ENCODE data around the gene LAMC3. TPM values are rescaled to one million over a fixed set of nuclear protein-coding genes. Genes with fewer than 3 reads are reported as not detected.

LAMC3 gene
- total and polyA plus RNA-seq, 2 donors, result 0.61 to 2.6 TPM

DNA sequence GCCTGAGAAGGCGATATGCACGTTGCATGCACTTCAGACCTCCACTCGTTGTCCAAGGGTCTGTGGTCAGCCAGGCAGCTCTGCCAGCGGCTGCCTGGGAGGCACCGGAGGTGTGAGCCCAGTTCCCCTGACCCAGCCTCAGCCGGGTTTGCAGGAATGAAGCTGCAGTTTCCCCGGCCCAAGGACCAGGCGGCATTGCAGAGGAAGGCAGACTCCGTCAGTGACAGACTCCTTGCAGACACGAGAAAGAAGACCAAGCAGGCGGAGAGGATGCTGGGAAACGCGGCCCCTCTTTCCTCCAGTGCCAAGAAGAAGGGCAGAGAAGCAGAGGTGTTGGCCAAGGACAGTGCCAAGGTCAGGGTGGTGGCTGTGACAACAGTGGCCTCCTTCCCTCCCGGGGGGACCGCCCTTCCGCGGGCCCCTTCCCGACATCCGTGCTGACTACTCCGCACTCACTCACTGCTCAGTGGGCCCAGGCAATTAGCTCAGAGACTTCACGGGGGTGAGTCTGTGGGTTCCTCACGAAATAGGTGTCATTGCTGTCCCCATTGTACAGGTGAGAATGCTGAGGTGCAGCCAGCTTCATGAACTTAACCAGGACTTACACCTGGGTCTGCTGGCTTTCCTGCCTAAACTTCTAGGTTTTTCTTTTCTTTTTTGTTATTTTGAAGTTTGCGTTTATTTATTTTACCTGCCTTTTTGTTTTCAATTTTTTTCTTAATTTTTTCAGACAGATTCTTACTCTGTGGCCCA lies 76.6 kb downstream of the LAMC3 start:
- no peak overlapping the region for H3K27ac ChIP-seq (ENCODE audit: low read depth in 1 of 2, low read length in 1 of 2)
- no peaks in the 10 kb centered on the region for H3K9me3 ChIP-seq (ENCODE audit: control insufficient read depth in 2 of 2, insufficient read depth in 1 of 2, low read length in 1 of 2)
- H3K4me3 ChIP-seq (ENCODE audit: low read length in 2 of 2), result no peak overlapping the region
- H3K36me3 ChIP-seq (ENCODE audit: control insufficient read depth in 2 of 2, insufficient read depth in 2 of 2, low read length in 1 of 2), result no peaks in the 10 kb centered on the region
- no peak for DNase-seq (ENCODE audit: low read depth in 6 of 9, low spot score in 9 of 9)
- H3K4me1 ChIP-seq (ENCODE audit: control insufficient read depth in 2 of 2, insufficient read depth in 2 of 2, low read length in 2 of 2), result no peaks in the 10 kb centered on the region
- peaks cover 0 to 13% of the 10 kb centered on the region in 2 donors for H3K27me3 ChIP-seq (ENCODE audit: control insufficient read depth in 2 of 2, insufficient read depth in 1 of 2, low read length in 1 of 2)
- 87% methylated on average over 23 of the region's 23 CpGs for WGBS

DNA sequence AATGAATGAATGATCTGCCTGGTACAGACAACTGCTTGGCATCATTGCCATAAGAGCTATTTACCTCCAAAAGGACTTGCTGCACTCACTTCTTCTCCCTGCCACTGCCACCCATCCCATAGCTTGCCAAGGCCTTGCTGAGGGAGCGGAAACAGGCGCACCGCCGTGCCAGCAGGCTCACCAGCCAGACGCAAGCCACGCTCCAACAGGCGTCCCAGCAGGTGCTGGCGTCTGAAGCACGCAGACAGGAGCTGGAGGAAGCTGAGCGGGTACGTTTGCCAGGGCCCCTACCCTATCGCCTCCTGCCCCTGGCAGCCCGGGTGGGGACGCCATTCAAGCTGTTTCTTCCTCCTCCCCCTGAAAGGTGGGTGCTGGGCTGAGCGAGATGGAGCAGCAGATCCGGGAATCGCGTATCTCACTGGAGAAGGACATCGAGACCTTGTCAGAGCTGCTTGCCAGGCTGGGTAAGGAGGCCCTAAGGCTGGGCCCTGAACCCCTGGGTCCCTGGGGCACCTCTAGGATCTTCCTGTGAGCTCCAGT lies 78.5 kb downstream of the LAMC3 start:
- 92% methylated on average over 19 of the region's 19 CpGs for WGBS
- no peaks in the 10 kb centered on the region for H3K4me1 ChIP-seq (ENCODE audit: control insufficient read depth in 2 of 2, insufficient read depth in 2 of 2, low read length in 2 of 2)
- no peaks in the 10 kb centered on the region for H3K9me3 ChIP-seq (ENCODE audit: control insufficient read depth in 2 of 2, insufficient read depth in 1 of 2, low read length in 1 of 2)
- H3K36me3 ChIP-seq (ENCODE audit: control insufficient read depth in 2 of 2, insufficient read depth in 2 of 2, low read length in 1 of 2), result no peaks in the 10 kb centered on the region
- H3K27me3 ChIP-seq (ENCODE audit: control insufficient read depth in 2 of 2, insufficient read depth in 1 of 2, low read length in 1 of 2), result peaks cover 0 to 11% of the 10 kb centered on the region in 2 donors
- H3K27ac ChIP-seq (ENCODE audit: low read depth in 1 of 2, low read length in 1 of 2), result no peak overlapping the region
- H3K4me3 ChIP-seq (ENCODE audit: low read length in 2 of 2), result no peak overlapping the region
- no peak for DNase-seq (ENCODE audit: low read depth in 6 of 9, low spot score in 9 of 9)

DNA sequence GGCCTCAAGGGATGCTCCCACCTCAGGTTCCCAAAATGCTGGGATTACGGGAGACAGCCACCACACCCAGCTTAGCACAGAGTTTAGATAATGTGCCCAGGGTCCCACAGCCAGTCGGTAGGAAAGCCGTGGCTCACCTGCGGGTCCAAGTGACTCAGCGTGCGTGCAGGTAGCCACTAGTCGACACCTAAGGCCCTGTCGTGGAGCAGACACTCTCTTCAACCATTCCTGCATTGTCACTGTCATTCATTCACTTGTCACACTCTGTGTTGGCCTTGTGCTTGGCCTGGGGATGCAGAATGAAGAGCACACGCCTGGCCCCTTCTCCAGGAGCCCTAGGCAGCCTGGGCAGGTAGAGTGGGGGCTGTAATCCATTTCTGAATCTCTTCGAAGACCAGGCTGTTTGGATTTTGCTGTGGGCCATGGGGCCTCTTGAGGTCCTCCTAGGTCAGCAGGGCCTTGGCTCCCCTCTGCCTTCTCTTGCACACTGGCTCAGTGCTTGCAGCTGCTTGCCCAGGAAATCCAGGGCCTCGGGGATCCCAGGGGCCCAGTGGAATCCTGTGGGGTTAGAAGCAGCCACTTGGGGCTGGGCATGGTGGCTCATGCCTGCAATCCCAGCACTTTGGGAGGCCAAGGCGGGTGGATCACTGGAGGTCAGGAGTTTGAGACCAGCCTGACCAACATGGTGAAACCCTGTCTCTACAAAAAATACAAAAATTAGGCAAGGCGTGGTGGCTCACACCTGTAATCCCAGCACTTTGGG lies 81.2 kb downstream of the LAMC3 start:
- H3K27ac ChIP-seq (ENCODE audit: low read depth in 1 of 2, low read length in 1 of 2), result no peak overlapping the region
- no peak overlapping the region for H3K4me3 ChIP-seq (ENCODE audit: low read length in 2 of 2)
- DNase-seq (ENCODE audit: low read depth in 6 of 9, low spot score in 9 of 9), result no peak
- 89% methylated on average over 13 of the region's 13 CpGs for WGBS
- H3K4me1 ChIP-seq (ENCODE audit: control insufficient read depth in 2 of 2, insufficient read depth in 2 of 2, low read length in 2 of 2), result no peaks in the 10 kb centered on the region
- peaks cover 0 to 3% of the 10 kb centered on the region in 2 donors for H3K9me3 ChIP-seq (ENCODE audit: control insufficient read depth in 2 of 2, insufficient read depth in 1 of 2, low read length in 1 of 2)
- H3K27me3 ChIP-seq (ENCODE audit: control insufficient read depth in 2 of 2, insufficient read depth in 1 of 2, low read length in 1 of 2), result peaks cover 5 to 32% of the 10 kb centered on the region in 2 donors
- no peaks in the 10 kb centered on the region for H3K36me3 ChIP-seq (ENCODE audit: control insufficient read depth in 2 of 2, insufficient read depth in 2 of 2, low read length in 1 of 2)

DNA sequence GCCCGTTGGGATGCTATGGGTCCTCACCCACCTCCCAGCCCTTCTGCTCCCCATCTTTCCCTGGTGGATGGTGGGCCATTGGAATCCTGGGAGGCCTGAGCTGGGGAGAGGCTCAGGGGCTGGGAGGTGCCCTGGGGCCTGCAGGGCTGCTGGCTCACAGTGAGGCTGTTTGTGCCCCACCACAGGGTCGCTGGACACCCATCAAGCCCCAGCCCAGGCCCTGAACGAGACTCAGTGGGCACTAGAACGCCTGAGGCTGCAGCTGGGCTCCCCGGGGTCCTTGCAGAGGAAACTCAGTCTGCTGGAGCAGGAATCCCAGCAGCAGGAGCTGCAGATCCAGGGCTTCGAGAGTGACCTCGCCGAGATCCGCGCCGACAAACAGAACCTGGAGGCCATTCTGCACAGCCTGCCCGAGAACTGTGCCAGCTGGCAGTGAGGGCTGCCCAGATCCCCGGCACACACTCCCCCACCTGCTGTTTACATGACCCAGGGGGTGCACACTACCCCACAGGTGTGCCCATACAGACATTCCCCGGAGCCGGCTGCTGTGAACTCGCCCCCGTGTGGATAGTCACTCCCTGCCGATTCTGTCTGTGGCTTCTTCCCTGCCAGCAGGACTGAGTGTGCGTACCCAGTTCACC lies 82.5 kb downstream of the LAMC3 start:
- H3K27me3 ChIP-seq (ENCODE audit: control insufficient read depth in 2 of 2, insufficient read depth in 1 of 2, low read length in 1 of 2), result peaks cover 10 to 40% of the 10 kb centered on the region in 2 donors
- peaks cover 0 to 3% of the 10 kb centered on the region in 2 donors for H3K9me3 ChIP-seq (ENCODE audit: control insufficient read depth in 2 of 2, insufficient read depth in 1 of 2, low read length in 1 of 2)
- H3K36me3 ChIP-seq (ENCODE audit: control insufficient read depth in 2 of 2, insufficient read depth in 2 of 2, low read length in 1 of 2), result no peaks in the 10 kb centered on the region
- WGBS, result 95% methylated on average over 19 of the region's 19 CpGs
- H3K4me3 ChIP-seq (ENCODE audit: low read length in 2 of 2), result no peak overlapping the region
- peaks cover 0 to 5% of the 10 kb centered on the region in 2 donors for H3K4me1 ChIP-seq (ENCODE audit: control insufficient read depth in 2 of 2, insufficient read depth in 2 of 2, low read length in 2 of 2)
- H3K27ac ChIP-seq (ENCODE audit: low read depth in 1 of 2, low read length in 1 of 2), result no peak overlapping the region
- DNase-seq (ENCODE audit: low read depth in 6 of 9, low spot score in 9 of 9), result no peak

DNA sequence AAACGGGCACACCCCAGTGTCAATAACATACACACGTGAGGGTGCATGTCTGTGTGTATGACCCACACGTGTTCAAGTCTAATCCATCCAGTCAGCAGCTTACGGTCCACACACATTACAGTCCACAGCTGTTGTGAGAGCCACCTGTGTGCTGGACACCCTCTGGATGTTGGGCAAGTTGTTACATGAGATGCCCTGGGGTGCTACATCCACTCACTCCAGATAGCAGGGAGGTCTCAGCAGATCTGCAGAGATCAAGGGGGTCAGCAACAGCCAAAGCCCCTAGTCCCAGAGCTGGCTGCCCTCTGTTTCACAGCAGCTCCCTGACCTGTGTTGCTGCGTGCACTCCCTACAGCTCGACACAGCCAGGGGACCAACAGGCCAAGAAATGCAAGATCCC lies 83.1 kb downstream of the LAMC3 start:
- Histone ChIP-seq H3K9me3 (ENCODE audit: control insufficient read depth in 2 of 2, insufficient read depth in 1 of 2, low read length in 1 of 2) (peaks cover 0 to 3% of the 10 kb centered on the region in 2 donors), H3K27ac (ENCODE audit: low read depth in 1 of 2, low read length in 1 of 2) (no peak overlapping the region), H3K4me1 (ENCODE audit: control insufficient read depth in 2 of 2, insufficient read depth in 2 of 2, low read length in 2 of 2) (peaks cover 0 to 5% of the 10 kb centered on the region in 2 donors), H3K36me3 (ENCODE audit: control insufficient read depth in 2 of 2, insufficient read depth in 2 of 2, low read length in 1 of 2) (no peaks in the 10 kb centered on the region), H3K27me3 (ENCODE audit: control insufficient read depth in 2 of 2, insufficient read depth in 1 of 2, low read length in 1 of 2) (peaks cover 10 to 45% of the 10 kb centered on the region in 2 donors), H3K4me3 (ENCODE audit: low read length in 2 of 2) (no peak overlapping the region)
- 97% methylated on average over 6 of the region's 6 CpGs for WGBS
- no peak for DNase-seq (ENCODE audit: low read depth in 6 of 9, low spot score in 9 of 9)

DNA sequence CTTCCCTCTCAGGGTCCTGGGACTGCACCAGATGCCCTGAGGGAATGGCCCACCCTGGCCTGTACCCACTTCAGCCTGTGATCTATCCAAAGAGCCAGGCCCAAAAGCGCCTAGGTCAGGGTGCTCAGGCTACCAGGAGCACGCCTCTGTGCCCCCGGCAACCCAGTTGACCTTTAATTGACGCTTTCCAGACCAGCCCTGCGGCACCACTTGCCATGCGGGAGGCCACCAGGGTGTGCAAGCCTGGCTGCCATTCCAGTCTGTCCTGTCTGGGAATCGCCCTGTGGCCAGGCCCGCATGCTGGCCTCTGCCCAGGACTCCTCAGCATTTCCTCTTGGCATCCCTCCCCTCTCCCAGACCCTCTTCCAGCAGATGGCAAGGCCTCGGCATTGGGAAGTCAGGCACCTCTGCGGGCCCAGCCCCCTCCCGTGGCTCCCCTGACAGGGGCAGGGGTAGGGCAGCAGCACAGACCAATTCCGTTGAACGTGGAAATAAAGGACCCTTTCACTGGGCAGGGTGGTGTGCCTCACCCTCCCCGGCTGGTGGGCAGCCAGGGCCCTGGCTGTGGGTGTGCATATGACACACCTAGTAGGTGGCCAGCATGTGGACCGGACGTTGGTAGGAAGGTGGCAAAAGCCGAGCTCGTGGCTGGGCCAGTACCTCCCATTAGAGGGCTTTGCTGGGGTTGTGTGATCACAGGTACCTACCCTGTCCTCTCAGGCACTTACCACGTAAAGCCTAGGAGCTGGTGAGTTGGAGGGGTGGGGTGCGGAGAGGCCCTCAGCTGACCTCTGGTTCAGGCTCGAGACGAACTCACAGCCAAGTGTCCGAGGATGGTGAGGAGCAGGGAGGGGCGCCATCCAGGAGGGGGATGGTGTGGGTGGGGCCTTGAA lies 83.8 kb downstream of the LAMC3 start:
- Histone ChIP-seq H3K27me3 (ENCODE audit: control insufficient read depth in 2 of 2, insufficient read depth in 1 of 2, low read length in 1 of 2) (peaks cover 10 to 49% of the 10 kb centered on the region in 2 donors), H3K4me3 (ENCODE audit: low read length in 2 of 2) (no peak overlapping the region), H3K36me3 (ENCODE audit: control insufficient read depth in 2 of 2, insufficient read depth in 2 of 2, low read length in 1 of 2) (no peaks in the 10 kb centered on the region), H3K4me1 (ENCODE audit: control insufficient read depth in 2 of 2, insufficient read depth in 2 of 2, low read length in 2 of 2) (peaks cover 0 to 5% of the 10 kb centered on the region in 2 donors), H3K9me3 (ENCODE audit: control insufficient read depth in 2 of 2, insufficient read depth in 1 of 2, low read length in 1 of 2) (peaks cover 0 to 3% of the 10 kb centered on the region in 2 donors), H3K27ac (ENCODE audit: low read depth in 1 of 2, low read length in 1 of 2) (no peak overlapping the region)
- no peak for DNase-seq (ENCODE audit: low read depth in 6 of 9, low spot score in 9 of 9)
- 95% methylated on average over 24 of the region's 24 CpGs for WGBS

DNA sequence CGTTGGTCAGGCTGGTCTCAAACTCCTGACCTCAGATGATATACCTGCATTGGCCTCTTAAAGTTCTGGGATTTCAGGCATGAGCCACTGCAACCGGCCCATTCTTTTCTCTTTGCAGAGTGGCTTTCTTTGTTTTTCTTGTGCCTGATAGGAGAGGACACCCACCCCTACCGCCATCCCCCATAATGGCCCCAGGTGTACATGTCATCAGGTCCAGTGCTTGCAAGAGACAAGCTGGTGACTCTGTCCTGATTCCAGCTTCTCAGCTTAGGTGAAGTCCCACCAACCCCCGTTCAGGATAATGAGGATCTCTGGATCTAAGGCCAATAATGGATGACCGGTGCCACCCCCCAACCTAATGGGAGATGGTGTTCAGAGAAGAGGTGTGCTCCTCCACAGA lies 85.0 kb downstream of the LAMC3 start:
- Histone ChIP-seq H3K4me1 (ENCODE audit: control insufficient read depth in 2 of 2, insufficient read depth in 2 of 2, low read length in 2 of 2) (peaks cover 0 to 5% of the 10 kb centered on the region in 2 donors), H3K9me3 (ENCODE audit: control insufficient read depth in 2 of 2, insufficient read depth in 1 of 2, low read length in 1 of 2) (peaks cover 0 to 8% of the 10 kb centered on the region in 2 donors), H3K27ac (ENCODE audit: low read depth in 1 of 2, low read length in 1 of 2) (no peak overlapping the region), H3K4me3 (ENCODE audit: low read length in 2 of 2) (no peak overlapping the region), H3K27me3 (ENCODE audit: control insufficient read depth in 2 of 2, insufficient read depth in 1 of 2, low read length in 1 of 2) (peaks cover 12 to 61% of the 10 kb centered on the region in 2 donors), H3K36me3 (ENCODE audit: control insufficient read depth in 2 of 2, insufficient read depth in 2 of 2, low read length in 1 of 2) (no peaks in the 10 kb centered on the region)
- 93% methylated on average over 5 of the region's 5 CpGs for WGBS
- no peak for DNase-seq (ENCODE audit: low read depth in 6 of 9, low spot score in 9 of 9)

DNA sequence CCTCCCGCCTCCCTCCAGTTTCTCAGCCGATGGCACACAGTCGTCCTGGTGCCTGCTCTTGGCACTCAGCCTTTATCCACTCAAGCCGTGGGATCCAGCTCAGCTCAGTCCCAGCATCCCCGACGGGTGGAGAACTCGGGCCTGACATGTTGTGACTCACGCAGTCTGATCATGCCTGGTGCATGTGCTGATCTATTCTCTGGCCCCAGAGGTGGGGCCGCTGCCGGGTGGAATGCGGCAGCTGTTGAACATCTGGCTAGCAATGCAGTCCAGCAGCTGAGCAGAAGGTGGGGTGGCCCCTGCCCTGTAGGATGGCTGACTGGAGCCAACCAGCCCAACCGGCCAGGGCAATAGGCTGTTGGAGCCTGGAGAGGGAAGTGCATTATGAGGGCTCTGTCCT lies 85.6 kb downstream of the LAMC3 start:
- no peak overlapping the region for H3K4me3 ChIP-seq (ENCODE audit: low read length in 2 of 2)
- no peak for DNase-seq (ENCODE audit: low read depth in 6 of 9, low spot score in 9 of 9)
- peaks cover 0 to 5% of the 10 kb centered on the region in 2 donors for H3K4me1 ChIP-seq (ENCODE audit: control insufficient read depth in 2 of 2, insufficient read depth in 2 of 2, low read length in 2 of 2)
- H3K9me3 ChIP-seq (ENCODE audit: control insufficient read depth in 2 of 2, insufficient read depth in 1 of 2, low read length in 1 of 2), result peaks cover 0 to 8% of the 10 kb centered on the region in 2 donors
- 81% methylated on average over 12 of the region's 12 CpGs for WGBS
- H3K27me3 ChIP-seq (ENCODE audit: control insufficient read depth in 2 of 2, insufficient read depth in 1 of 2, low read length in 1 of 2), result peaks cover 12 to 66% of the 10 kb centered on the region in 2 donors
- H3K27ac ChIP-seq (ENCODE audit: low read depth in 1 of 2, low read length in 1 of 2), result no peak overlapping the region
- H3K36me3 ChIP-seq (ENCODE audit: control insufficient read depth in 2 of 2, insufficient read depth in 2 of 2, low read length in 1 of 2), result no peaks in the 10 kb centered on the region
